NCI-H1092 treated with DMSO at 0.1 percent for 48 hours (cell line): ENCODE results near the gene TRMT2B.
"Not testable (repeated sequence)": the region's sequence is repeated elsewhere in the genome, so short reads cannot be mapped to it uniquely, and the experiment has no call there.

ENCODE experiments used
- DNase-seq: peaks from one replicate; lab custom pipeline; 2025; lab: John Stamatoyannopoulos, UW

Gene TRMT2B

GRCh38 chrX:100999451-100999850, 52.5 kb downstream of the TRMT2B start:
- no peak for DNase-seq

GRCh38 chrX:100995469-100995868, 56.4 kb downstream of the TRMT2B start:
- no peak for DNase-seq

GRCh38 chrX:100994352-100995281, 57.3 kb downstream of the TRMT2B start:
- DNase-seq, result no peak

- DNase-seq, result no peak
Observed at GRCh38 chrX:100990139-100990538, 61.8 kb downstream of the TRMT2B start.

- no peak for DNase-seq
Observed at GRCh38 chrX:100984818-100985217, 67.1 kb downstream of the TRMT2B start.

- DNase-seq, result not testable (repeated sequence)
Observed at GRCh38 chrX:100981498-100981845, 70.4 kb downstream of the TRMT2B start.

GRCh38 chrX:100980608-100981497, 71.1 kb downstream of the TRMT2B start:
- no peak for DNase-seq

- no peak for DNase-seq
Observed at GRCh38 chrX:100979881-100980607, 71.9 kb downstream of the TRMT2B start.

- DNase-seq, result no peak
Observed at GRCh38 chrX:100976211-100976610, 75.7 kb downstream of the TRMT2B start.

- no peak for DNase-seq
Observed at GRCh38 chrX:100975212-100975611, 76.7 kb downstream of the TRMT2B start.

- no peak for DNase-seq
Observed at GRCh38 chrX:100973411-100973810, 78.5 kb downstream of the TRMT2B start.

- no peak for DNase-seq
Observed at GRCh38 chrX:100969936-100970335, 82.0 kb downstream of the TRMT2B start.

- DNase-seq, result no peak
Observed at GRCh38 chrX:100969408-100969807, 82.5 kb downstream of the TRMT2B start, which contains the start of gene ARL13A. ARL13A (plus strand) TSS chrX:100969708; CDS start chrX:100973690, 3,982 bp downstream.

GRCh38 chrX:100964362-100964761, 87.5 kb downstream of the TRMT2B start:
- no peak for DNase-seq

GRCh38 chrX:100962811-100963210, 89.1 kb downstream of the TRMT2B start:
- no peak for DNase-seq
